HG03045 (cell line): Measurements from ENCODE around the gene GPRC5C.

Source experiments
- ATAC-seq: cut with Tn5 transposase; IDR thresholded peaks from one replicate; pipeline ENCODE4 v1.9.1; 2021; ENCODE audit warnings: mild to moderate bottlenecking, moderate library complexity; ENCODE audit not compliant: unreplicated experiment

The GPRC5C gene

GRCh38 chr17:74451557-74451956 lies 19.7 kb downstream of the GPRC5C start:
- ATAC-seq: no peak

- no peak for ATAC-seq
These were observed 20.3 kb downstream of the GPRC5C start for GRCh38 chr17:74452033-74452840.

GRCh38 chr17:74452841-74453661 lies 21.2 kb downstream of the GPRC5C start:
- no peak for ATAC-seq

GRCh38 chr17:74453665-74454196 lies 21.8 kb downstream of the GPRC5C start:
- no peak for ATAC-seq

- peak; percentile 86 for ATAC-seq
These were observed 22.5 kb downstream of the GPRC5C start for GRCh38 chr17:74454197-74455024.

GRCh38 chr17:74455025-74455545 lies 23.2 kb downstream of the GPRC5C start:
- ATAC-seq: no peak

GRCh38 chr17:74455821-74456220 lies 23.9 kb downstream of the GPRC5C start:
- ATAC-seq: no peak

GRCh38 chr17:74457146-74457819 lies 25.4 kb downstream of the GPRC5C start:
- no peak for ATAC-seq

- ATAC-seq: no peak
These were observed 25.9 kb downstream of the GPRC5C start for GRCh38 chr17:74457820-74458166.

GRCh38 chr17:74458835-74459234 lies 26.9 kb downstream of the GPRC5C start:
- ATAC-seq: no peak

GRCh38 chr17:74459622-74460021 lies 27.7 kb downstream of the GPRC5C start:
- ATAC-seq: no peak

- no peak for ATAC-seq
These were observed 28.4 kb downstream of the GPRC5C start for GRCh38 chr17:74460241-74460640.

- no peak for ATAC-seq
These were observed 29.1 kb downstream of the GPRC5C start for GRCh38 chr17:74460996-74461395.

- ATAC-seq: no peak
These were observed 29.7 kb downstream of the GPRC5C start for GRCh38 chr17:74461611-74462010.

- ATAC-seq: no peak
These were observed 33.0 kb downstream of the GPRC5C start for GRCh38 chr17:74464730-74465377.

- ATAC-seq: no peak
These were observed 33.7 kb downstream of the GPRC5C start for GRCh38 chr17:74465378-74466110.

- no peak for ATAC-seq
These were observed 34.4 kb downstream of the GPRC5C start, which contains the start of gene CD300A for GRCh38 chr17:74466111-74466827. Gene CD300A (plus strand): TSS chr17:74466634. CDS start chr17:74466704, 70 bp downstream.

GRCh38 chr17:74466828-74467184 lies 34.9 kb downstream of the GPRC5C start:
- no peak for ATAC-seq
